Endothelial cell of umbilical vein (primary cell): ENCODE results near the gene SUCNR1. TPM values are rescaled to one million over a fixed set of nuclear protein-coding genes. Genes with fewer than 3 reads are reported as not detected.

Source experiments
- BruUV-seq: library from RNA; stranded (reverse); fragments of 400-500 nt; replicated peaks from 2 replicates; lab custom pipeline; 2021; lab: Mats Ljungman, UMichigan
- CTCF ChIA-PET: fragments of 300-600, 350-600 bp; sonication (Branson Sonifier 250); formaldehyde crosslinking; loops from one replicate; lab custom pipeline; 2021; ENCODE audit warnings: antibody characterized with exemption, inconsistent platforms; lab: Charles Lee
- POLR2A ChIA-PET: fragments of 300-600, 350-600 bp; sonication (Branson Sonifier 250); formaldehyde crosslinking; loops from one replicate; lab custom pipeline; 2021; ENCODE audit warnings: antibody characterized with exemption, inconsistent platforms; lab: Charles Lee
- DNase-seq: peaks from one replicate; pipeline ENCODE4 v3.0.0-alpha.2; 2011; ENCODE audit warnings: low read depth, low spot score
- FAIRE-seq: peaks from 2 replicates; lab custom pipeline; 2011; peaks lifted over from hg19 to GRCh38; lab: Jason Lieb, UNC
- H2AFZ ChIP-seq: 2 replicates; pipeline ENCODE4 v1.6.0; 2012; ENCODE audit warnings: low read depth, low read length, control low read depth, inconsistent platforms
- H3K27ac ChIP-seq: 2 replicates; pipeline ENCODE4 v1.5.1; 2011; ENCODE audit warnings: low read depth, mild to moderate bottlenecking, control low read depth, low read length, moderate library complexity; ENCODE audit not compliant: insufficient read depth
- H3K27me3 ChIP-seq, 2 experiments: 2 replicates each; pipeline versions ENCODE4 v1.6.0 to v1.6.1; 2011; ENCODE audit warnings: low read length in 2 of 2, mixed read lengths in 1 of 2; ENCODE audit not compliant: control insufficient read depth in 2 of 2, insufficient read depth in 2 of 2
- H3K36me3 ChIP-seq, 2 experiments: 2 replicates in 1 of 2; 3 replicates in 1 of 2; pipeline ENCODE4 v1.5.1; 2011; ENCODE audit warnings: low read length in 2 of 2, mild to moderate bottlenecking in 1 of 2, moderate library complexity in 1 of 2; ENCODE audit not compliant: control insufficient read depth in 2 of 2, insufficient read depth in 2 of 2; ENCODE audit errors: extremely low read depth in 1 of 2
- H3K4me1 ChIP-seq: 3 replicates; pipeline ENCODE4 v1.5.1; 2011; ENCODE audit warnings: mild to moderate bottlenecking, low read length; ENCODE audit not compliant: control insufficient read depth, insufficient read depth; ENCODE audit errors: extremely low read depth
- H3K4me2 ChIP-seq: 2 replicates; pipeline ENCODE4 v1.6.1; 2011; ENCODE audit warnings: low read length, control low read depth, mixed read lengths; ENCODE audit not compliant: insufficient read depth
- H3K4me3 ChIP-seq, 3 experiments: fragments of 200-600 bp in 1 of 3; sonication (generic), shearing (Covaris generic) in 1 of 3; replicated peaks in 1 of 3; 2 replicates each; pipeline ENCODE4 v1.5.1; 2011 to 2016; ENCODE audit warnings: control low read depth in 3 of 3, low read length in 3 of 3, mild to moderate bottlenecking in 2 of 3, inconsistent platforms in 1 of 3, low read depth in 1 of 3, moderate library complexity in 1 of 3; ENCODE audit not compliant: insufficient read depth in 1 of 3
- H3K79me2 ChIP-seq: 2 replicates; pipeline ENCODE4 v1.6.0; 2012; ENCODE audit warnings: low read length, inconsistent platforms; ENCODE audit not compliant: control insufficient read depth, insufficient read depth
- H3K9ac ChIP-seq: replicated peaks from 2 replicates; pipeline ENCODE3; 2011; ENCODE audit warnings: low read length, control low read depth; ENCODE audit not compliant: insufficient read depth; ENCODE audit errors: extremely low read depth
- H3K9me1 ChIP-seq: replicated peaks from 3 replicates; pipeline ENCODE4 v1.6.0; 2011; ENCODE audit warnings: mild to moderate bottlenecking, low read length; ENCODE audit not compliant: control insufficient read depth, insufficient read depth; ENCODE audit errors: extremely low read depth
- H3K9me3 ChIP-seq: replicated peaks from 2 replicates; pipeline ENCODE4 v1.5.1; 2012; ENCODE audit warnings: low read length, inconsistent platforms; ENCODE audit not compliant: control insufficient read depth, insufficient read depth
- H4K20me1 ChIP-seq: replicated peaks from 2 replicates; pipeline ENCODE3; 2011; ENCODE audit warnings: mild to moderate bottlenecking, low read length; ENCODE audit not compliant: control insufficient read depth, insufficient read depth; ENCODE audit errors: extremely low read depth
- CTCF ChIP-seq, 2 donors: IDR thresholded peaks; 1 replicate in 1 of 2; 2 replicates in 1 of 2; pipeline ENCODE4 v1.5.1; 2011; ENCODE audit warnings: low read length in 2 of 2, mild to moderate bottlenecking in 2 of 2, moderate library complexity in 2 of 2, control low read depth in 1 of 2, inconsistent platforms in 1 of 2, low read depth in 1 of 2; ENCODE audit not compliant: insufficient read depth in 1 of 2; ENCODE audit errors: extremely low read depth in 1 of 2
- EZH2 ChIP-seq: IDR thresholded peaks from 2 replicates; pipeline ENCODE4 v1.6.1; 2012; ENCODE audit warnings: borderline replicate concordance, low read depth, mild to moderate bottlenecking, moderate library complexity, low read length, inconsistent platforms; ENCODE audit not compliant: severe bottlenecking
- FOS ChIP-seq: IDR thresholded peaks from 2 replicates; pipeline ENCODE4 v1.6.1; 2011; ENCODE audit warnings: mild to moderate bottlenecking, low read length, moderate library complexity, borderline replicate concordance; ENCODE audit not compliant: insufficient read depth
- JUN ChIP-seq: IDR thresholded peaks from 2 replicates; pipeline ENCODE4 v1.6.1; 2011; ENCODE audit warnings: borderline replicate concordance, low read depth; ENCODE audit not compliant: insufficient read length, insufficient read depth
- MAX ChIP-seq: IDR thresholded peaks from 2 replicates; pipeline ENCODE4 v1.6.1; 2011; ENCODE audit not compliant: insufficient read depth, insufficient read length
- POLR2A ChIP-seq: IDR thresholded peaks from 2 replicates; pipeline ENCODE4 v1.6.1; 2012; ENCODE audit warnings: low read depth, mild to moderate bottlenecking, control low read depth, low read length
- POLR2AphosphoS5 ChIP-seq: IDR thresholded peaks from 2 replicates; pipeline ENCODE4 v1.6.1; 2012; ENCODE audit warnings: low read depth, mild to moderate bottlenecking, control low read depth, low read length, moderate library complexity; ENCODE audit not compliant: insufficient read depth
- dilution Hi-C: fragments of 300-500 bp; cut with MboI; formaldehyde crosslinking; loops from one replicate; pipeline ENCODE4 v1.15.0; 2019; ENCODE audit warnings: low sequenced_read_pairs; ENCODE audit not compliant: extremely low pct_ligation_motif_present
- intact Hi-C: fragments of 100-400 bp; cut with micrococcal nuclease; formaldehyde crosslinking; loops from one replicate; pipeline ENCODE4 v1.10.0; 2022
- polyA plus RNA-seq, 4 experiments: library from polyadenylated mRNA; depleted of rRNA in 3 of 4; stranded (reverse) in 3 of 4; unstranded in 1 of 4; fragments of >200 nt; gene quantifications; 2 replicates each; pipeline versions ENCODE4 v1.2.1 to v1.2.3, GENCODE V29; 2011 to 2012; ENCODE audit warnings: missing spikeins in 1 of 4
- total RNA-seq: library from RNA; stranded (reverse); gene quantifications from 2 replicates; pipeline ENCODE4 v1.2.3, GENCODE V29; 2021

Gene SUCNR1
- total and polyA plus RNA-seq, 2 donors (not counting 3 experiments of a cell fraction or from before 2014, with no cell fraction given): not detected

- H3K27ac ChIP-seq: peak overlapping the region; percentile 29
- intact Hi-C loops: loop anchor here (10.0 kb wide), 1 partner anchor 519 kb away; no protein-coding TSS in a partner anchor
- no peaks in the 10 kb centered on the region for H3K9me3 ChIP-seq
- dilution Hi-C loops: no loop called here
- H3K27me3 ChIP-seq: no peaks in the 10 kb centered on the region
- no peak overlapping the region for H3K4me2 ChIP-seq
- ChIA-PET POLR2A (no interaction called here), CTCF (interaction anchor here (0.9 to 1.8 kb wide), 3 partner anchors 49 to 648 kb away, joined by 3 to 5 read pairs (median 4); no protein-coding TSS in a partner anchor)
- H3K4me1 ChIP-seq: peaks cover 32% of the 10 kb centered on the region
- no TSS peak for BruUV-seq
- FAIRE-seq: no peak
- peak overlapping the region; percentile 2 for H2AFZ ChIP-seq
- DNase-seq: no peak
- H3K36me3 ChIP-seq: no peaks in the 10 kb centered on the region
- no peak overlapping the region for H3K9ac ChIP-seq
- no peaks in the 10 kb centered on the region for H3K9me1 ChIP-seq
- H4K20me1 ChIP-seq: no peaks in the 10 kb centered on the region
- H3K4me3 ChIP-seq: no peak overlapping the region
- TF ChIP-seq CTCF (IDR thresholded peaks at IDR 0.05; ENCODE audit: extremely low read depth in 1 of 2, insufficient read depth in 1 of 2, low read depth in 1 of 2, low read length in 2 of 2) (no peak), POLR2AphosphoS5 (no peak), MAX (no peak), POLR2A (no peak), EZH2 (no peak), JUN (no peak), FOS (no peak)
- H3K79me2 ChIP-seq: no peaks in the 10 kb centered on the region
Measured at GRCh38 chr3:151925419-151925818, 52.0 kb downstream of the SUCNR1 start.
